ENCODE measurements around the gene TMEM51.
"Not testable (repeated sequence)": the region's sequence is repeated elsewhere in the genome, so short reads cannot be mapped to it uniquely, and the experiment has no call there.

Gene TMEM51

DNA sequence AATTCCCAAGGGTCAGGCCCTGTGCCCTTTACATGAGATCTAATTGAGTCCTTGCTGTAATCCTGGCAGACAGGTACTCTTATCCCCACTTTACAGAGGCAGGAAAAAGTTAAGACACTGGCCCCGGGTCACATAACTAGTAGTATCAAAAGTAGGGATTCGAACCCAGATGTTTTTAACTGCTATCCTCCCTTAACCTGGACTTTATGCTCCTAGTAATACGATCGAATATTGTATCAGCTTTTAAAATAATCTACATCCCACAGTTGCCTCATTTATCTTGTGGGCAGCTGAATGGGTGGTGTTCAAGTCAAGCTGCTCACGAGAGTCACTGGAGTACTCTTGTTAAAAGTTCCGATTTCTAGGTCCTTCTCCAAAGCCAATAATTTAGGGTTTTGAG, 25.5 kb upstream of the TMEM51 start:
- no peak for DNase-seq

DNA sequence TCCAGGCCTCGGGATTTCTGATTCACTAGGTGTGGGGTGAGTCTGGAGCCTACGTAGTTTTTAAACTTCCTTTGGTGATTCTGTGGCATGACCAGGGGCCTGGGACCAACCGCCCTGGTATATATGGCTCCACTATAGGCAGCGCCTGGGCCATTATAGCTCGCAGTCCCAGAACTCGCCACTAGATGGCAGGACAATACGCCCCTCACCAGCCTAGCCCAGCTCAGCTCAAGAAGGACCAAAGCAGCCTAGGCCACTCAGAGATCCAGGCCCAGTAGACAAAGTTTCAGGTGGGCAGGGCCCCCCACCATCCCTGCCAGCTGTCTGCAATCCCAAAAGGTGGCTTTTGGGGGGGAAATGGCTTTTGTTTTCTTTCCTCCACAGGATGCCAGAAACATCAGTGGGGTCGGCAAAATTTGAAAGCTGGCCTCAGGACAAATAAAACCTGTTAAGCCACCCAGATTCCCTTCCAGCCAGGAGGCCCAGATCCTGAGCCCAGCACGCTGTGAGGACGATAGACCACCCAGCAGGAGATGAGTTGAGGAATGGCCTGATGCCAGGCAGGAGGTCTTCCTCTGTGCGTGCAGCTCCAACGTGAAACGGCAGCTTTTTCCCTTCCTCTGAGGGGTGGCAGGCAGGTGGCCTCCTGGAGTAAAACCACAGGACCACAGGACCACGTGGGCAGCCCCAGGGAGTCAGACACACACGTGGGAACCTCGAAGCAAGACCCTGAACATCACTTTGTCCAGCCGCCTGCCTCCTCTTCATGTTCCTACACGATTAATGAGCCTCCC, 24.8 kb upstream of the TMEM51 start:
- DNase-seq, result peak; percentile 76

DNA sequence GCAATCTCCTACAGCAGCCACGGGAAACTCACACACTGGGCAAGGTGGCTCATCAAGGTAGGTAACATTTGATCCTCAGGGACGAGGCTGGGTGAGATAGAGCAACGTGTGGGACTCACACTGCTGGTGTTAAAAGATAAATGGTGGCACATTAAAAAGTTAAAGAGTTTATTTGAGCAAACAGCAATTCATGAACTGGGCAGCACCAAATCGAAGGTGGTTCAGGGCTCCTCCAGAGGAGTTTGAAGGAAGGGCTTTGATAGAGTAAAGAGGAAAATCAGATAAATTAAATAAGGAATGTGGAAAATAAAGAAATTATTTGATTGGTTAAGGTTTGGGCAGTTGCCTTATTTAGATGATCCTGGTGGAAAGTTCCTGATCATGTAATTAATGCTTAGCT, 23.6 kb upstream of the TMEM51 start:
- no peak for DNase-seq

DNA sequence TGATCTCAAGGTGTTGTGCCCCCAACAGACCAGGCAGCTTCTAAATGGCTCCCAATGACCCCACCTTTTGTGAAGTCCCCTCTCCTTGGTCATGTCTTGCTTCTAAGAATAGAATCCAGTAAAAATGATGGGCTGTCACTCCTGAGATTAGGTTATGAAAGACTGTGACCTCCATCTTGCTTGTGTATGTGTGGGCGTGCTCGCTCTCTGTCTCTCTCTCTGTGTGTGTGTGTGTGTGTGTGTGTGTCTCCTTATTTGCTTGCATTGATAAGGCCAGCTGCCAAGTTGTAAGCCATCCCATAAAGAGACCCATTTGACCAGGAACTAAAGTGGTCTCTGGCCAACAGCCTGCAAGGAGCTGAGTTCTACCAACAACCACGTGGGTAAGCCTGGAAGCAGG, 22.9 kb upstream of the TMEM51 start:
- DNase-seq, result no peak

DNA sequence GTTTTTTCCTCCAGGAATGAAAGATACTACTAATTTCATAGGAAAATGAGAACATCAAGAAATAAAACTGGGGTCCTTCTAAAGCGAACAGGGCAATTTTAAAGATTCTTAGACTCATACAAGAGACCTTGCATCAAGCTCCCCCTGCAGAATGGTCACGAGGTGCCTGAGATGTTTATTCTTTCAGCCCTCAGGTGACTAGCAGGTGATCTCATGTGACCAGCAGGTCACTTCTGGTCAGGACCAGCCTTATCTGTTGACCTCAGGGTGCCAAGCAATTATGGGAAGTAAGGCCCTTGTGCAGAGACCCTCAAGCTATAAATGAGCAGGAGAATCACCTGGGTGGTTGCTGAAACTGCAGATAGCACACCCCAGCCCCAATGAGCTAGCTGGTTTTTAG, 20.6 kb upstream of the TMEM51 start:
- DNase-seq, result no peak

DNA sequence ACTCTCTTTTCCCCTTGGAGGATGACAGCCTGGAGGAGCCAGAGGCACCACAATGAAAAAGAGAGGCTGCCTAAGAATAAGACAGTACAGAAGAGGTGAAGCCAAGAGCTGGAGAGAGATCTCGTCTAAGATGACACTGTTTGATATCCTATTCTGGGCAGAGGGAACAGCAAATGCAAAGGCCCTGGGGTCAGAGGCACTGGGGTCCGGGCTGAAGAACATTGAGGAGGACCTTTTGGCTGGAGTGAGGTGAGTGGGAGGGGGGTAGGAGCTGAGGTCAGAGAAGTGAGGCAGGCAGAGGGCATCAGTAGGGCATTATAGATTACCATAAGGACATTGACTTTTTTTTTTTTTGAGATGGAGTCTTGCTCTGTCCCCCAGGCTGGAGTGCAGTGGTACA, 19.3 kb upstream of the TMEM51 start:
- DNase-seq, result no peak

DNA sequence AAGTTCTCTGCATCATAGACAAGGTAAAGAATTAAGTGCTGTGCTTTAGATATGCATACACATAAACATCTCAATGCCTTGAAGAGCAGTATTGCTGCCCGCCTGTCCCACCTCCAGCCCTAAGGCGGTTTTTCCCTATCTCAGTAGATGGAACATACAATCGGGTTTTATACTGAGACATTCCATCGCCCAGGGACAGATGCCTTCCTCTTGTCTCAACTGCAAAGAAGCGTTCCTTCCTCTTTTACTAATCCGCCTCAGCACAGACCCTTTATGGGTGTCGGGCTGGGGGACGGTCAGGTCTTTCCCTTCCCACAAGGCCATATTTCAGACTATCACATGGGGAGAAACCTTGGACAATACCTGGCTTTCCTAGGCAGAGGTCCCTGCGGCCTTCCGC, 17.9 kb upstream of the TMEM51 start:
- not testable (repeated sequence) for DNase-seq

DNA sequence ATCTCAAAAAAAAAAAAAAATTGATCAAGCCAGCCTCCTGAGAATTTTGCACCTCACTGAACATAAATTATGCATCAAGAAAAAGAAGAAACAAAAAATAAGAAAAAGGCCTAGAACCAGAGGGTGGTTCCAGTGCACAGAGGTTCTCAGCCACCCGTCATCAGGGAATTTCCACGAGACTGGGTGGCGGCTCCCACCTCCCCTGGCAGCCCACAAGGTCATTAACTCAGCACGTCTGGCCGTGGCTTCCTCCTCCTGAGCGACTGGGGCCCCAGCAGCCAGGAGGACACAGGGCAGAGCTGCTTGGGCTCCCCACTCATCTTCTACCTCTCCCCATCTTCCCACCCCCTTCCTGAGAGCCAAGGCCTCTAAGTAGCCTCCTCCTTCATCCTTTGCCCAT, 15.7 kb upstream of the TMEM51 start:
- DNase-seq, result no peak

DNA sequence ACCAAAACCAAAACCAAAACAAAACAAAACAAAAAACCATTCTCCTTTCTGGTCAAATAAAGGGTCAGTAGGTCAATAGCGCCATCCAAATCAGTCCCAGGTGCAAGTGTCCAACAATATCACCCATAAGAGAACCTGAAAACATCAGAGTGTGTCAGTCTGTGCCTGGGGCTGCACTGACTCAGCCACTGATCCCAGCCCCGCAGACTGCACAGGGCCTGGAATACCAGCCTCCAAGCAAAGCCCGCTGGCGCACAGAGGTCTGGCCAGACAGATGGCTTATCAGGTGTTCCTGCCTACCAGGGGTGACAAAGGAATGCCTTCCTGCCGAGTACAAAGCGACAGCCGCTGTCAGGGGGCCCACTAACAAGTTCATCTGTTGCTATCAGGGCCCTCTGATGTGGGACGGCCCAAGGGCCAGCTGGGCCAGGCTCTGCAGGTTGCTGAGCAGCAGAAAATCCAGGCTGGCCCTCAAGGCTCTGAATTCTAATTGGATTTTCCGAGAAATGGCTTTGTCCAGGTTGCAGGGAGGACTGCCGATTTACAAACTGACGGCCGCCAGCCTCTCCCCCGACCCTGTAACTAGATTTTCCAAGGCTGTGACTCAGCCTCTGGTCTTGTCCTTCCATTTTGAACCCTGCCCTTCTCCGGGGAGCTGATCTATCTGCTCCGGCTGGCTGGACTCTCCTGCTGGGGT, 13.7 kb upstream of the TMEM51 start:
- DNase-seq, result no peak

DNA sequence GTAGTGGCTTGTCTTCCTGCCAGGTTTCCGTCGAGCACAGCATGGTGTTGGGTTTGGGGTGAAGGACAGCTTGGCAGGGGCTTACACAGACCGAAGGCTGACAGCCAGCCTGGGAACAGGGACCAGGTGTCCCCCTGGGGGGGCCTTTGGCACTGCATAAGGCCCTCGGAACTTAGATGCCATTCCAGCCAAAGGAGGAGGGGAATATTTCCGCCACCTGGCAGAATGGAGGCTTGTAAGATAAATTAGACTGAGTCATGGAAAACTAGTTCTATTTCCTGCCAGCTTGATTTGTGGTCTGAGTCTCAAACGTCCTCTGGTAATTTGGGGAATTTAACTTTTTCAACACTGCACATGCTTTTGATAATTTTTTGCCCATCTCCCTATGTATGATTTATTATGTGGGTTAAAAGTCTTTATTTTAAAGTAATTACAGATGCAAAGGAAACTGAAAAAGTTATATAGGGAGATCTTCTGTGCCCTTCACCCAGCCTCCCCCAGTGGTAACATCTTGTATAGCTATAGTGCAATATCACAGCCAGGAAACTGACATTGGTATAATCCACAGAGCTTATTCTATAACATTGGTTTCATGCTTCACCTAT, 11.5 kb upstream of the TMEM51 start:
- no peak for DNase-seq

DNA sequence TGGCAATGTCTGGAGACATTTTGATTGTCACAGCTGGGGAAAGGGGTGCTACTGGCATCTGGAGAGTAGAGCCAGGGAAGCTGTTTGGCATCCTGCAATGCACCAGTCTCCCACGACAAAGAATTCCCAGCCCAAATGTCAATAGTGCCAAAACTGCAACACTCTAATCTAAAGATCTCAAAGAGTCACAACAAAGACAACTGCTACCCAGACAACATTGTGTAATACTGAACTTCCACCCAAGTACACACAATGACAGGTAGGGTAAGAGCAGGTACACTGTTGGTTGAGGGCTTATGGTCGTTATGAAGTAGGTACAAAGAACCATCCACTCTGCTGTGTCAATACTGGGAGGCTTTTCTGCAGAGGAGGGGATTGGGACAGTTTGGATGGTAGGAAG, 8.2 kb upstream of the TMEM51 start:
- DNase-seq, result no peak

DNA sequence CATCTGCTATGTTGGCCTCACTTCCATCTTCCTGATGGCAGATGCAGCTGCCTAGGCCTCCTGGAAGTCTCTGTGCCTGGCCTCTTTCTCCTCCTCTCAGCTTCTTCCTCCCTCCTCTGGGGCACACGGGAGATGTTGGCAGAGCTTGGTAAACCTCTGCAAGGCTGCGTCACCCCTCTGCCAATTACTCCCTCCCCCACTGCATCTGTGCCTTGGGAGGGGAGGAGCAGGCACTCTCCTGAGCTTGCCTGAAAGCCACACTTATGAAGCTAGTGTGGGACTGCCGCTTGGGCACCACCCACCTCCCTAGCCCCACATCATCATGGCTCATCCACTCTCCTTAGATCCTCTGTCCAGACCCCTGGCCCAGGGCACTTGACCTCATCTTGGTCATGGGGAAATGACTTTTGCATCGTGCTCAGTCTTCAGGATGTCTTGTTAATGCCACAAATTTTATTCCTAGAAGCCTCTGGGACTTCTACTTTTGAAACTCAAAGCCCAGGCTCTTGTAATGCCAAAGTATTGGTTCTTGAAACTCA, 7.3 kb upstream of the TMEM51 start:
- DNase-seq, result no peak

DNA sequence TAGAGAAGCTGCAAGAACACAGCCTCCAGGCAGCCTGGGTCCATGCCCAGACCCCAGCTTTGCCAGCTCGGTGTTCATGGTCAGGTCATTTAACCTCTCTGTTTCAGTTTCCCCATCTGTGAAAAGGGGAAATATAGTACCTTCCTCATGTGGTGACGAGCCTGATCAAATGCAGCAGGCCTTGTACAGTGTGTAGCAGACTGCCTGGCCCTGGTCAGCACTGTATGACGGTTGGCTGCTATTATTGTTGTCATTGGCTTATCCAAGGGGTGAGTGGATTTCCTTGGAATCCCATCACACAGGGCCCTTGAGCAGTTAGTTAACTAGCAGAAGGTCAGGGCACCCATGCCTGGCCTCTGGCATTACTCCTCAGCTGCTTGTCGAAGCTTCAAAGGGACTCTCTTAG, 6.6 kb upstream of the TMEM51 start:
- DNase-seq, result no peak

DNA sequence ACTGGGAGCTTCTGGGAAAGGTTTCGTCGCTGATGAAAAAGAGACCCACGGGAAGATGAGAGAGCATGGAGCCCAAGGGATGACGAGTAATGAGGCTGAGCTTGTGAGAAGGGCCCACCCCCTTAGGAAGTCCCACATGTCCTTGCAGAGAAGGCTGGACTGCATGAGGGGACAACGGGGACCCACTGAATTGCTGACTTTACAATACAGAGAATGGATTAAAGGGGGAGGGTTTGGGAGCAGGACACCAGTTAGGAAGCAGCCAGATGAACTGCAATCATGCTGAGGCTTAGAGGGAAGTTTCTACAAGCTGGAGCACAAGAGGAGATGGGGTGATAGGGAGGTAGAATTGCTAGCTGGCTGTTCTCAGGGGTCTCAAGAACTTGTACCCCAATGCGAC, 5.5 kb upstream of the TMEM51 start:
- DNase-seq, result no peak

DNA sequence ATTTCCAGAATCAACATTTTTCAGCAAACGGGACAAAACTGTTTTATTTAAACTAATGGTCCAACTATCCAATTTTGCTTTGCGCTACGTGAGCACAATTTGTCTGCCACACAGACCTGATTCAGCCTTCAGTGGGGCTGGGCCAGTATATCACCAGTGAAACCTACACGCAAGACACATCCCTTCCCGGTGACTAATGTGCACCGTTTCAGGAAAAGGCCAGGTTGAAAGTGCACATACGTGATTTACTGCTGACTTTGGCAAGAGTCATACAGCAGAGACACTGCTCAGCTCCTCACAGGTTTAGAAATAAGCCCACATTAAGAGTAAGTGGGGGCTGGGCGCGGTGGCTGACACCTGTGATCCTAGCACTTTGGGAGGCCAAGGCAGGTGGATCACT, 5.1 kb upstream of the TMEM51 start:
- no peak for DNase-seq

DNA sequence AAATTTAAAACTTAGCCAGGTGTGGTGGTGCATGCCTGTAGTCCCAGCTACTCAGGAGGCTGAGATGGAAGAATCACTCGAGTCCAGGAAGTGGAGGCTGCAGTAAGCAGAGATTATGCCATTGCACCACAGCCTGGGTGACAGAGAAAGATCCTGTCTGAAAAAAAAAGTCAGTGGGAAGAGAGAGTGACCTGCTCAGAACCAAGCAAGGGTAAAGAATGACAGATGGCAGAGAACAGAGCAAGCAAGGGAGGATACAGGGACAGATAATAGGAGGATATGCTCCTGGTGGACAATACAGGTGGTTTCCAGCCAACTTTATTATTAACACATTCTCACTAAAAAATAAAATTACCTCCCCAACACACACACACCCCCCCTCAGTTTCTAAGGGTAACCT, 4.6 kb upstream of the TMEM51 start:
- DNase-seq, result no peak

DNA sequence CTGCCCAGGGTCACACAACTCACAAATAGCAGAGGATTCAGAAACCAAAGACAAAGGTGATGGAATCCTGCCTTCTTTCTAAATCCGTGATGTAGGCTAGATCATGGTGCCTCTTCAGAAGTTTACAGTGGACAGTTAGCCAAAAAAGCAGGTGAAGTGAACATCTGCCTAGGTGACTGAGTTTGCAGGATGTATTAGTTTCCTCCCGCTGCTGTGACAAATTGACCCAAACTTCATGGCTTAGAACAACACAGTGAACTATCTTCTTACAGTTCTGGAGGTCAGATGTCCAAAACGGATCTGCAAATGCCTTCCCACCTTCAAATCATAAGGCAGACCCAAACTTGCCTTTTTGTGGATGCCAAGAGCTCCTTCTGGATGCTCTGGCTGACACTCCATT, 3.2 kb upstream of the TMEM51 start:
- DNase-seq, result no peak

DNA sequence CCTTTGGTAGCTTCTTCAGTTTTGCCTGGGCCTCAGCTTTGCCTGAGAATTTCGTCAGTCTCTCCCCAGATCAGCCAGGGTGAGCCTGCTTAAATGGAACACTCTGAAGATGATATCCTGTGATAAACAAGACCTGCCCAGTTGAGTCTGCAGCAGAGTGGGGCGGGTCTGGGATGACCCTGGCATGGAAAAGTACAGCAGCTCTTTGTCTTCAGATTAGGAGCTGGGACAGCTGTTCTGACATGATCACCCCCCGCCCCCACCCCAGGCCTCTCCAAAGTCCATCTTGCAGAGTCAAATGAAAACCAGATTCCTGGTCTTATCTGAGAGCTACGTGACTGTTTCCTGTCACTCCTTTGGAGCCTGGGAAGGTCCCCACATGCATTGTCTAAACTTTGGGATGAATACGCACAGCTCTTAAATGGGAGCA, 2.2 kb upstream of the TMEM51 start:
- no peak for DNase-seq

DNA sequence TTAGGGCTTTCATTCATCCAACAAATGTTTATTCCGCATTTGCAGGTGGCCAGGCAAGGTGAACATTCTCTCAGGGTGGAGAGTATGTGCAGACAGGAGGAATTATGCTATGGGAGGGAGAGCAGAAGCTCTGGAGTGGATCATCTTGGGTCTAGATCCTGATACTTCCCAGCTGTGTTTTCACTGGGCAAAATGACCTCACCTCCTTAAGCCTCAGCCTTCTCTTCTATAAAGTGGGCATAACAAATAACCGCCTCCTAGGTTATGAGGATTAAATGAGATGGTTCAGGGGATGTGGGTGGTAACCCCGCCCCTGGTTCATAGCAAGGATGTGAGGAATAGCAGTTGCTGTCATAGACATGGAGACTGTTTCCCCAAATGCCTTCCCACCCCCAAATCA, 1.7 kb upstream of the TMEM51 start:
- no peak for DNase-seq

DNA sequence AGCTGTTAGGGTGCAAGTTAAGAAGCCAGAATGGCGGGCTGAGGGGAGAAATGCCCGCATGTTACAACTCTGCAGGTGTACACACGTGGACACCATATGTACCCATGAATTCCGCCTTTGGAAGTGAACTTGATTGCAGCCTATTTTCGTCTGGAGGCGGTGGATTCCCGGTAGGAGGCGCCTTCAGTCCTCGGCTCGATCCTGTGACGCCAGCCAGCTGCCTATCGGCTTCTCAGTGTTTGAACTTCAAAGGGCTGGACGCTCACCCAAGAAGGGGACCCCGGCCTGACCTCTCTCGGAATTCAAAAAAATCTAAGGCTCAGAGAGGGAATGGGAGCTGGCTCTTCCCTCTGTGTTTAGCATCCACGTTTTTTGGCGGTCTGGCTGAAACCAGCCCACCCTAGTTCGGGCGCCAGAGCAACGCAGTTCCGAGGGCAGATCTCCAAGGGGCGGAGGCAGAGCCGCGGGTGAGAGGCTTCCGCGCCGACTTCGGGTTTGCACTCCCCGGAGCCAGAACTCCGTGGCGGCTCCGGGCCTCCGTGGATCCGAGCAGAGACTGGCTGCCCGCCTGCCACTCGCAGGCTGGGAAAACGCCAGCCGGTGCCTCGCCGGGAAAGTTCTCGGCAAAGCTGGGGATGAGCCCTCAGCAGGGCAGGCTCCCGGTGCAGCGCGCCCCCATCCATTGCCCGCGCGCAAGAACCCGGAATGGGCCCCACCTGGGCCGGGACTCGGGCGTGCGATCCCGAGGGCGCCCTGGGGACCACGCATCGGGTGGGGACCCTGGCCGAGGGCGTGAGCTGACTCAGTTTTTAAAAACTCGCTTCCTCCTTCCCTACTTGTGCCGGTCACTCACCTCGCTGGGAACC, 996 bp upstream of the TMEM51 start:
- peak in 1 of 2 donors; percentile 9 for DNase-seq

DNA sequence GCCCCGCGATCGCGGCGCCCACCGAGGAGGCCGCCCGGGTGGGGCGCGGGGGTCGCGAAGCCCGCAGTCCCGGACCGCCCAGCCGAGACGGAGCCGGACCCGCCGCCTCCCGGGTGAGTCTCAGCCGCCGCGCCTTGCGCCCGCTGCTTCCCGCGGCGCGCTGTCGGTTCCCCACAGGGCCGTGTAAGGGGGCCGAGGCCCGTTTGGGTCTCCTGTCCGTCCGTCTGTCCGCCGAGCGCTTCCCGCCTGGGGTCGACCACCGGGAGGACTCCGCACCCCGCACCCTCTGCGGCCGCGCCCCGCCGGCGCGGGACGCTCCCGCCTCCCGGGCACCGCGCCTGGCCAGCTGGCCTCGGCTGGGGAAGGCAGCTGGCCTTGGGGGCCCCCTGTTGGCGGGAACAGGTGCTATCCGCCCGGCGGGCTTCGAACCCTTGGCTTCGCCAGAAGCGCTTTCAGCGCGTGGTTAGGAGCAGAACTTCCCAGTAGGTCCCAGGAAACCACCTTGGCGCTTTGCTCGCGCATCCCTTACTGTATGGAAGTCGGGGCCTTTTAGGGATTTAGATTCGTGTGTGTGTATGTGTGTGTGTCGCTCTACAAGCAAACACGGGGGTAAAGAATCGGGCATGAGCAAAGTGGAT, 414 bp downstream of the TMEM51 start:
- peak; percentile 34 to 43 for DNase-seq

DNA sequence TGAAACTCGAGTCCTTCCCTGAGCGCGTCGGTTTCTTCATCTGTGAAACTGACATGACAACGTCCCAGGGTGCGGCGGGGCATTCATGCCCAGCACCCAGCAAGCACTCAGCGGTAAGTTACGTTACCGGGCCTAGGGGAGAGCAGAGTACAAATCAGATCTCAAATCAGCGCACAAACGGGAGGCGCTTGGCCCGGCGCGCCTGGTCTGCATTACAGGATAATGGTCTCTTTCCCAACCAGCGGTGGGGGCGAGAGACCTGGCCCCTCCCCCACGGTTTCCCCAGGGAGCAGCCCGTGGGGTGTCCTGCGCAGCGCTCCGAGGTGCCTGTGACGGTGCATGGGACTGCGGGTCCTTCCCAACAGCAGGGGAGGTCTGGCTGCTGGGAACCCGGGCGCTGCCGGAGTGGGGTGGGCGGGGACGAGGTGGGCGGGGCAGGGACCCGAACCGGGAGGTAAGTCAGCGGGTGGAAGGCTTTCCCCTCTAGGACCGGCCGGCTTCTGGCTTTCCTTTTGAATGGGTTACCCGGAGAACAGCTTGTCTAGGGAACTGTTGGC, 1.0 kb downstream of the TMEM51 start:
- no peak for DNase-seq
